Measurements from ENCODE around the gene SLC25A45. TPM values are rescaled to one million over a fixed set of nuclear protein-coding genes. Genes with fewer than 3 reads are reported as not detected.

Gene SLC25A45
- total RNA-seq, 1 donor from 2014 or later, result 1.2 TPM

Other genes with a start within 250 kb of the SLC25A45 start
- 4.1 and 10.1 TPM in 2 replicates for gene SYVN1, start 248.1 kb downstream of the SLC25A45 start, total RNA-seq
- not detected in 2 replicates for gene SPDYC, start 212.4 kb downstream of the SLC25A45 start, total RNA-seq
- gene CAPN1, start 200.7 kb downstream of the SLC25A45 start, total RNA-seq, result 60.9 and 80.2 TPM in 2 replicates
- gene POLA2, start 120.7 kb downstream of the SLC25A45 start, total RNA-seq, result 1.8 and 3.5 TPM in 2 replicates
- gene CDC42EP2, start 67.8 kb downstream of the SLC25A45 start, total RNA-seq, result 5.4 and 10.1 TPM in 2 replicates
- 17.9 and 18.3 TPM in 2 replicates for gene DPF2, start 48.8 kb downstream of the SLC25A45 start, total RNA-seq
- 0.22 TPM in 1 of 2 replicates, not detected in the other for gene TIGD3, start 27.9 kb downstream of the SLC25A45 start, total RNA-seq
- 63.4 and 82.9 TPM in 2 replicates for gene FRMD8, start 4.0 kb upstream of the SLC25A45 start, total RNA-seq
- 26.4 and 94.2 TPM in 2 replicates for gene NEAT1, start 40.2 kb upstream of the SLC25A45 start, total RNA-seq
- 1,818 and 2,739 TPM in 2 replicates for gene MALAT1, start 116.4 kb upstream of the SLC25A45 start, total RNA-seq
- 36.6 and 46.6 TPM in 2 replicates for gene SCYL1, start 142.4 kb upstream of the SLC25A45 start, total RNA-seq
- 20.5 and 23.0 TPM in 2 replicates for gene LTBP3, start 175.7 kb upstream of the SLC25A45 start, total RNA-seq
- 30.8 and 32.7 TPM in 2 replicates for gene ZNRD2, start 187.8 kb upstream of the SLC25A45 start, total RNA-seq
- gene FAM89B, start 189.9 kb upstream of the SLC25A45 start, total RNA-seq, result 17.7 and 23.2 TPM in 2 replicates
- 2.0 and 4.8 TPM in 2 replicates for gene EHBP1L1, start 193.4 kb upstream of the SLC25A45 start, total RNA-seq
- under 0.01 and 0.20 TPM in 2 replicates for gene KCNK7, start 213.2 kb upstream of the SLC25A45 start, total RNA-seq
- 58.8 and 67.5 TPM in 2 replicates for gene MAP3K11, start 231.6 kb upstream of the SLC25A45 start, total RNA-seq
- 10.2 and 12.9 TPM in 2 replicates for gene PCNX3, start 233.1 kb upstream of the SLC25A45 start, total RNA-seq

Data from lung microvascular endothelial cell (primary cell).